Stimulated activated naive CD8-positive, alpha-beta T cell treated with anti-CD3 and anti-CD28 coated beads, Interleukin-15, Interleukin-2, amounts not matched to agents 100 ng/mL and 50 ng/mL, for 24 hours (primary cell): ENCODE data around the gene ADGRB2.

Experiments
- H3K27ac Mint-ChIP-seq: one replicate; pipeline ENCODE4 v1.8.0; 2021; ENCODE audit warnings: mild to moderate bottlenecking, mixed read lengths
- H3K27me3 Mint-ChIP-seq: one replicate; pipeline ENCODE4 v1.8.0; 2021; ENCODE audit warnings: mixed read lengths
- H3K36me3 Mint-ChIP-seq: one replicate; pipeline ENCODE4 v1.8.0; 2021; ENCODE audit warnings: low read depth, mixed read lengths
- H3K4me1 Mint-ChIP-seq: one replicate; pipeline ENCODE4 v1.8.0; 2021; ENCODE audit warnings: low read depth, mixed read lengths
- H3K4me3 Mint-ChIP-seq: one replicate; pipeline ENCODE4 v1.8.0; 2021; ENCODE audit warnings: mild to moderate bottlenecking, mixed read lengths
- H3K9me3 Mint-ChIP-seq: one replicate; pipeline ENCODE4 v1.8.0; 2021; ENCODE audit warnings: mixed read lengths

Gene ADGRB2

GRCh38 chr1:31742462-31743212 is 21.5 kb downstream of the ADGRB2 start:
- Mint-ChIP-seq H3K9me3 (no peaks in the 10 kb centered on the region), H3K4me1 (peaks cover 18% of the 10 kb centered on the region), H3K27me3 (no peaks in the 10 kb centered on the region), H3K4me3 (no peak overlapping the region), H3K36me3 (no peaks in the 10 kb centered on the region), H3K27ac (no peak overlapping the region)

DNA sequence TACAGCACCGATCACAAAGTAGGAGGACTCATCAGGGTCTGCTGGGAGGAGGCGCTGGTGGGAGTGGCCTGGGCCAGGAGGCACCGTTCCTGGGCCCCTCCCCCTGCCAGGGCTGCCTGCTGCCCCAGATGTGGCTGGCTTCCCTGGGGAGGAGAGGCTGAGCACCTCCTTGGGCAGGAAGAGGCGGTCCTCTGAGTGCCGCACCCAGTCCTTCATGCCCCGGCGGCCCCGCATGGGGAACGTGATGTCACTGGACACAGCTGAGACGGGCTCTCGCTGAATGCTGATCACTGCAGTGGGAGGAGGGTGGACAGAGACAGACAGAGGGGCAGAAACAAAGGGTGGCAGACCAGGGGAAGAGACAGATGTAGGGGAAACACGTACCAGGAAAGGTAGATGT is 24.8 kb downstream of the ADGRB2 start:
- no peaks in the 10 kb centered on the region for H3K27me3 Mint-ChIP-seq
- no peaks in the 10 kb centered on the region for H3K36me3 Mint-ChIP-seq
- no peak overlapping the region for H3K4me3 Mint-ChIP-seq
- peaks cover 5% of the 10 kb centered on the region for H3K4me1 Mint-ChIP-seq
- no peak overlapping the region for H3K27ac Mint-ChIP-seq
- no peaks in the 10 kb centered on the region for H3K9me3 Mint-ChIP-seq

DNA sequence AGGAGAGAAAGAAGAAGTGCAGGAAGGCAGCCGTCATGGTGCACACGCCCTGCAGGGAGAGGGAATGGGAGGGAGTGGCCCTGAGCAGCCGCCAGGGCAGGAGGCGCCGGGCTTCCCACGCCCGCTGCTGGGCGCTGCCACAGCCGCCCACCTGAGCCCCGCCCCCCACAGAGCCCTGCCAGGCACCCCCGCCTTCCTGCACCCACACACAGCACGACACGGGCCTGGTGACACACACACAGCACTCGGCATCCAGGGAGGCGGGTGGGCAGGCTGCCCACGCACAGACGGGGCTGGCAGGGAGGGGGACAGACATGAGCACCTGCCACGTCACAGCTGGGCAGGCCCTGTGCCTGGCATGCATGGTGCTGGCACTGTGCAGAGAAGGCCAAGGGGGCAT is 27.5 kb downstream of the ADGRB2 start:
- Mint-ChIP-seq H3K27ac (no peak overlapping the region), H3K9me3 (no peaks in the 10 kb centered on the region), H3K36me3 (no peaks in the 10 kb centered on the region), H3K4me3 (no peak overlapping the region), H3K4me1 (peaks cover 5% of the 10 kb centered on the region), H3K27me3 (no peaks in the 10 kb centered on the region)

DNA sequence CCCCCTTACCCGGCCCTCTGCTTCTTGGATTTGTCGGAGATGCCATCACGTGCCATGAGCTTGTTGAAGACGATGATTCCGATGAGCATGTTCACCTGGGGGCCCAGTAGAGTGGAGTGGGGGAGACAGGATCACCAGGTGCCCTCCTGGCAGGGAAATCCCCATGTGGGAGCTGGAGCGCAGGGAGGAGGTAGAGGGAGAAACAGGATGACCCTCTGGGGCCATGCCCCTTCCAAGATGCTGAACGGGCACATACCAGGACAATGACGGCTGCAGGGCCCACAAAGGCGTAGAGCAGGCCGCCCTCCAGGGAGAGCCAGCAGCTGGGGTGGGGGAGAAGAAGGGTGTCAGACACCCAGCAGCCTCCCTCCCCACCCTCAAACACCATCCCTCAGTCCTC is 28.6 kb downstream of the ADGRB2 start:
- no peak overlapping the region for H3K27ac Mint-ChIP-seq
- peaks cover 5% of the 10 kb centered on the region for H3K4me1 Mint-ChIP-seq
- H3K4me3 Mint-ChIP-seq: no peak overlapping the region
- H3K27me3 Mint-ChIP-seq: no peaks in the 10 kb centered on the region
- no peaks in the 10 kb centered on the region for H3K36me3 Mint-ChIP-seq
- H3K9me3 Mint-ChIP-seq: no peaks in the 10 kb centered on the region

DNA sequence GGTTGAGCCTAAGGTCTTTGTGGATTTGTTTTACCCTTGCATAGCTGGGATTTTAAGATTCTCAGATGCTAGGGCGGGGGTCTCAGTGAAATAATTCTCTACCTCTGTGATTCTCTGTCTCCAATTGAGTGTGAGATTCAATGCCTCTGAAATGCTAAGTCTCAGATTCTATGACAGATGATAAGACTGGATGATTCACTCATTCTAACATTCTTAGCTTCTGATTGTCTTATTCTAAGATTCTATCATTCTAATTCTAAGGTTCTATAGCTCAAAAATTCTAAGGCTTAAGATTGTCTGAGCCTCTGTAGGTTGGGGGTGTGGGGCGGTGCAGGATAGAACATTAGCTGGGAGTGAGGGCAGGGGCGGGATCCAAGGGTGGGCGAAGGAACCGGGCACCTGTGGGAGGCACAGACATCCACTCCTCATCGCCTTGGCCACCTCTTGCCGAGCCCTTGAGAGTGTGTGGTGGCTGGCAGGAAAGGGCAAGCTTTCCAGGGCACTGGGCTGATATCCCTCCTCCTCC is 29.5 kb downstream of the ADGRB2 start:
- H3K9me3 Mint-ChIP-seq: no peaks in the 10 kb centered on the region
- no peaks in the 10 kb centered on the region for H3K36me3 Mint-ChIP-seq
- H3K27ac Mint-ChIP-seq: no peak overlapping the region
- H3K4me3 Mint-ChIP-seq: no peak overlapping the region
- H3K27me3 Mint-ChIP-seq: no peaks in the 10 kb centered on the region
- peaks cover 4% of the 10 kb centered on the region for H3K4me1 Mint-ChIP-seq

GRCh38 chr1:31733389-31734219 is 30.5 kb downstream of the ADGRB2 start:
- Mint-ChIP-seq H3K36me3 (no peaks in the 10 kb centered on the region), H3K9me3 (no peaks in the 10 kb centered on the region), H3K27ac (no peak overlapping the region), H3K4me3 (no peak overlapping the region), H3K4me1 (no peaks in the 10 kb centered on the region), H3K27me3 (no peaks in the 10 kb centered on the region)

DNA sequence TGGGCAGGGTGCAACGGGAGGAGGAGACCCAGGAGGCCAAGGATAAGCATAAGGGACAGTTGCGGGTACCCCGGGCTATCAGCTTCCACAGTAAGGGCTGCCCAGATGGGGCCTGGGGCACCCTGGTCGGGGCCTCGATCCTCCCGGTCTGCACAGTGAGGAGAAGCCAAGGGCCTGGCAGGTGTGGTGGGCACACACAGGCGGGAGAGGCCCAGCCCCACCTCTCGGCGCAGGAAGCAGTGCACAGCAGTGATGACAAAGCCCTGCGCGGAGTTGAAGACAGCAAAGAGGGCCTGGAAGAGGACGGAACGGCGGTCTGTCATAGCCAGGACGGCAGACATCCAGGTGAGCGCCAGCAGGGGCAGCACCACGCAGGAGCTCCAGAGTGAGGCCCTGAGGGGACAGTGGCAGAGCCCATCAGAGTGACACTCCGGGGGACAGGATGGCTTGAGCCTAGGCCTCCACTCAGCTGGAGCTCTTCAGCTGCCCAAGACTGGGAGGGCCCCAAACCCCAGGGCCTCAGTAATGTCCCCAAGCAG is 31.3 kb downstream of the ADGRB2 start:
- Mint-ChIP-seq H3K36me3 (no peaks in the 10 kb centered on the region), H3K4me1 (no peaks in the 10 kb centered on the region), H3K27ac (no peak overlapping the region), H3K27me3 (no peaks in the 10 kb centered on the region), H3K9me3 (no peaks in the 10 kb centered on the region), H3K4me3 (no peak overlapping the region)

GRCh38 chr1:31732343-31732742 is 31.8 kb downstream of the ADGRB2 start:
- Mint-ChIP-seq H3K27me3 (no peaks in the 10 kb centered on the region), H3K27ac (no peak overlapping the region), H3K9me3 (no peaks in the 10 kb centered on the region), H3K4me1 (no peaks in the 10 kb centered on the region), H3K4me3 (no peak overlapping the region), H3K36me3 (no peaks in the 10 kb centered on the region)

DNA sequence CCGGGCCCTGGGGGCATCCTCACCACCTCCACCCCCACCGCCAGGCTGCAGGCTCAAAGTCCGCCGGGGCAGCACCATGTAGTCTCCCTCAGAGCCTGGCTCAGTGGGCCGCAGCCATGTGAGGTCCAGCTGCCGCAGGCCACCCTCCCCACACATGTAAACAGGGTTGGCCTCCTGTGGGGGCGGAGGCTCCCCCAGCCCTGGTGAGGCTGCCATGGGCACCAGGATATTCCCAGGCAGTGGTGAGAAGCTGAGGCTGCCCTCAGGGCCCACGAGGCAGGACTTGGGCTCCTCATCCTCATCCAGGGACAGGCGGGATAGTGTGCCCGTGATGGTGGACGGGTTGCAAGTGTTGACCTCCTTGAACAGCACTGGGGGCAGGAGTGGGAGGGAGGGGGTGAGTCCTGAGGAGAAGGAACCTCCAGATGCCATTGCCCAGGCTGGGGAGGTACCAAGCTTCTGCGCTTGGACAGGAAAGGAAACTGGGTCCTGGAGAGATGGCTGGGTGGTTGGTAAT is 33.0 kb downstream of the ADGRB2 start:
- Mint-ChIP-seq H3K36me3 (no peaks in the 10 kb centered on the region), H3K9me3 (no peaks in the 10 kb centered on the region), H3K4me3 (no peak overlapping the region), H3K27me3 (no peaks in the 10 kb centered on the region), H3K27ac (no peak overlapping the region), H3K4me1 (no peaks in the 10 kb centered on the region)

DNA sequence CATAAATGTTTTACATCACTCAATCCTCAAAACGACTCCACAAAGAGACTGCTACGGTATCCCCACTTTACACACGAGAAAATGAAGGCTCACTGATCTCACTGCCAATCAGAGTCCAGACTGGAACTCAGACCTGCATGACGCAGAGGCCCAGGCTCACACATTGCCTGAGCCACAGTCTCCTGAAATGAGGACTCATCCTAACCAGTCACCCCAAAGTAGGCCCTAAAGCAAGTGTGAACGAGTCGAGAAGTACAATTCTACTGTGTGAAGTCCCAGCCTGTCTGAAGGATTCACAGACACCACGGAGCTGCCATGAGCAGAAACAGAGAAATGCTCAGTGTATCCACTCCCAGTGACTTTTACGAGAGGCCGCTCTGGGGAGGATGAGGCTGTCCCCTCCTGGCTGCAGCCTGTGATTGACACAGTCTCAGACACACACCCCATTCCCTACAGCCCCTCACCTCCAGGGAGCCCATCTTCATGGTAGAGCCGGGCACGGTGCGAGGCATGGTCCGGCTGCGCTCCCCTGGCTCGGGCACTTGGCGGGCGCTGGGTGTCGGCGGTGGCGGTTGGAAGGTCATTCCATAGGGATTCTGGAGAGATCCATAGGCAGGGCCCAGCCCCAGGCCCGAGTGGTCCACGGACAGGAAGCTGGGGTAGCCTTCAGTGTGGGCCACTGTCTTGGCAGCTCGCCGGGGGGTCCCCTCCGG is 33.6 kb downstream of the ADGRB2 start:
- Mint-ChIP-seq H3K4me1 (no peaks in the 10 kb centered on the region), H3K27ac (no peak overlapping the region), H3K27me3 (no peaks in the 10 kb centered on the region), H3K36me3 (no peaks in the 10 kb centered on the region), H3K4me3 (no peak overlapping the region), H3K9me3 (no peaks in the 10 kb centered on the region)

- Mint-ChIP-seq H3K4me1 (no peaks in the 10 kb centered on the region), H3K27ac (no peak overlapping the region), H3K4me3 (no peak overlapping the region), H3K36me3 (no peaks in the 10 kb centered on the region), H3K27me3 (no peaks in the 10 kb centered on the region), H3K9me3 (no peaks in the 10 kb centered on the region)
These were observed 36.3 kb downstream of the ADGRB2 start for GRCh38 chr1:31727849-31728248.

- Mint-ChIP-seq H3K9me3 (no peaks in the 10 kb centered on the region), H3K27ac (no peak overlapping the region), H3K4me1 (no peaks in the 10 kb centered on the region), H3K27me3 (peaks cover 3% of the 10 kb centered on the region), H3K36me3 (no peaks in the 10 kb centered on the region), H3K4me3 (no peak overlapping the region)
These were observed 36.9 kb downstream of the ADGRB2 start for GRCh38 chr1:31727195-31727594.

DNA sequence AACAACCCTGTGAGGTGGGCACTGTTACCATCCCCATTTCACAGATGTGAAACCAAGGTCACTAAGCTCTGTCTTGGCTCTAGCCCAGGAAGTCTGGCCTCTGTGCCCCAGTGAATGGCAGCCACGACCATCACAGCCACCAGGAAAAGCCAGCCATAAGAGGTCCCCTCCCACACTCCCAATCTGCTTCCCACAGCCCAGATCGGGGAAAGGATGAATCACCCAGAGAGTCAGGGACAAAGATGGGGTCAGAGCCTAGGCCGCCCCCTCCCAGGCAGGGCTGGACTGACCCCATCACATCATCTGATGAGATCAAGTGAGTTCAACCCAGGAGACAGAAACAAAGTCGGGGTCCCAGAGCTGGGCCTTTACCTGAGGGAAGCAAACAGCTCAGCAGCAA is 37.4 kb downstream of the ADGRB2 start:
- no peaks in the 10 kb centered on the region for H3K9me3 Mint-ChIP-seq
- peaks cover 5% of the 10 kb centered on the region for H3K27me3 Mint-ChIP-seq
- no peak overlapping the region for H3K27ac Mint-ChIP-seq
- no peaks in the 10 kb centered on the region for H3K36me3 Mint-ChIP-seq
- no peaks in the 10 kb centered on the region for H3K4me1 Mint-ChIP-seq
- H3K4me3 Mint-ChIP-seq: no peak overlapping the region

DNA sequence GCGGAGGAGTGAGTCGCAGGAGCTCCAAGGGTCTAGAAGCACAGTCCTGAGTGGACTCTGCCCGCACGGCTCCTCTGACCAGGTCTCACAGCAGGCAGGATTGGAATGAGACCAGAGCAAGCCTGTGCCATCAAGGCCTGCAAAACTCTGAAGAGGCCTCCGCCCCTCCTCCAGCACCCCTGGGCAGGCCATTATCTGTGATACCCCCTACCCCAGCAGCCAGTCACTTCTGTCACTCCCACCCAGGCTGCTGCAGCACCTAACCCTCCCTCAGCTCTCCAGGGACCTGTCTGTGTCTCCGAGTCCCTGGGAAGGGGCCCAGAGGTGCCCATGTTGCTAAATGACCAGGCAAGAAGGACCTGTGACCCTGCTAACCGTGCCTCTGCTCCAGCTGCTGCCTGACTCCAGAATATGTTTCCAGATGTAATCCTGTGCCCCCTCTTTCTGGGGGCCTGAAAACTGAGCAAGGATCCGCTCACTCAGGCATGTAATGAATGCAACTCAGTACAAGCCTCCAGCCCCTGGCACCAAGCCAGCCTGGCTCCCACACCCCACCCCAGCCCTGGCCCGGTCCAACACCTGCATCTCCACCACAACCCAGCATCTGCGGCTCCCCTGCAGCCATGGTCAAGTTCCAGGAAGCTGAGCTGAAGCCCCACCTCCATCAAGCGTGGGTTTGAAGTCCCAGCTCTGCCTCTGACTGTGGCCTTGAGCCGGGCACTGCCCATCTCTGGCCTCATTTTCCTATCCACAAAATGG is 38.2 kb downstream of the ADGRB2 start:
- peaks cover 5% of the 10 kb centered on the region for H3K27me3 Mint-ChIP-seq
- no peaks in the 10 kb centered on the region for H3K4me1 Mint-ChIP-seq
- no peak overlapping the region for H3K27ac Mint-ChIP-seq
- no peaks in the 10 kb centered on the region for H3K9me3 Mint-ChIP-seq
- H3K4me3 Mint-ChIP-seq: no peak overlapping the region
- no peaks in the 10 kb centered on the region for H3K36me3 Mint-ChIP-seq
